ENCODE measurements around the gene PADI3. TPM values are rescaled to one million over a fixed set of nuclear protein-coding genes. Genes with fewer than 3 reads are reported as not detected.

The PADI3 gene
- total RNA-seq, 1 donor from 2014 or later, result not detected

- DNase-seq (ENCODE audit: extremely low spot score, unreplicated experiment), result no peak
These were observed 60.6 kb downstream of the PADI3 start for GRCh38 chr1:17309426-17310067.

GRCh38 chr1:17310068-17310640, 61.3 kb downstream of the PADI3 start:
- H3K27ac Mint-ChIP-seq, result no peak overlapping the region
- H3K9me3 Mint-ChIP-seq, result no peaks in the 10 kb centered on the region
- peaks cover 11% of the 10 kb centered on the region for H3K4me1 Mint-ChIP-seq (ENCODE audit: unreplicated experiment)
- no peaks in the 10 kb centered on the region for H3K36me3 Mint-ChIP-seq
- no peak for TF ChIP-seq CTCF (conservative IDR thresholded peaks at IDR 0.05)
- DNase-seq (ENCODE audit: extremely low spot score, unreplicated experiment), result no peak
- H3K4me3 Mint-ChIP-seq, result no peak overlapping the region
- peaks cover 3% of the 10 kb centered on the region for H3K27me3 Mint-ChIP-seq

More at GRCh38 chr1:17309426-17310067, 60.6 kb downstream of the PADI3 start:
- no peak for TF ChIP-seq CTCF (conservative IDR thresholded peaks at IDR 0.05)
- no peaks in the 10 kb centered on the region for H3K27me3 Mint-ChIP-seq
- H3K9me3 Mint-ChIP-seq, result no peaks in the 10 kb centered on the region
- H3K27ac Mint-ChIP-seq, result peak overlapping the region; percentile 23
- no peaks in the 10 kb centered on the region for H3K36me3 Mint-ChIP-seq
- H3K4me3 Mint-ChIP-seq, result no peak overlapping the region
- peaks cover 10% of the 10 kb centered on the region for H3K4me1 Mint-ChIP-seq (ENCODE audit: unreplicated experiment)

- Mint-ChIP-seq H3K27ac (no peak overlapping the region), H3K4me3 (no peak overlapping the region), H3K27me3 (peaks cover 10% of the 10 kb centered on the region), H3K36me3 (no peaks in the 10 kb centered on the region), H3K4me1 (ENCODE audit: unreplicated experiment) (peaks cover 6% of the 10 kb centered on the region), H3K9me3 (no peaks in the 10 kb centered on the region)
- no peak for DNase-seq (ENCODE audit: extremely low spot score, unreplicated experiment)
- TF ChIP-seq CTCF (conservative IDR thresholded peaks at IDR 0.05), result no peak
These were observed 64.8 kb downstream of the PADI3 start for GRCh38 chr1:17313530-17314309.

- Mint-ChIP-seq H3K27ac (no peak overlapping the region), H3K9me3 (no peaks in the 10 kb centered on the region), H3K4me3 (no peak overlapping the region), H3K4me1 (ENCODE audit: unreplicated experiment) (peaks cover 6% of the 10 kb centered on the region), H3K36me3 (no peaks in the 10 kb centered on the region), H3K27me3 (peaks cover 10% of the 10 kb centered on the region)
- no peak for DNase-seq (ENCODE audit: extremely low spot score, unreplicated experiment)
- no peak for TF ChIP-seq CTCF (conservative IDR thresholded peaks at IDR 0.05)
These were observed 65.6 kb downstream of the PADI3 start for GRCh38 chr1:17314491-17314971.

GRCh38 chr1:17315542-17316130, 66.7 kb downstream of the PADI3 start:
- TF ChIP-seq CTCF (conservative IDR thresholded peaks at IDR 0.05), result no peak
- Mint-ChIP-seq H3K36me3 (no peaks in the 10 kb centered on the region), H3K9me3 (peaks cover 2% of the 10 kb centered on the region), H3K4me1 (ENCODE audit: unreplicated experiment) (peaks cover 6% of the 10 kb centered on the region), H3K27me3 (peaks cover 10% of the 10 kb centered on the region), H3K27ac (no peak overlapping the region), H3K4me3 (no peak overlapping the region)
- DNase-seq (ENCODE audit: extremely low spot score, unreplicated experiment), result no peak
